GM20431 (cell line): ENCODE data around the gene TFB2M.
"Not testable (repeated sequence)": the region's sequence is repeated elsewhere in the genome, so short reads cannot be mapped to it uniquely, and the experiment has no call there.

ENCODE experiments used
- in situ Hi-C: fragments of 300-500 bp; cut with MseI, MboI; formaldehyde crosslinking; loops from one replicate; pipeline ENCODE4 v1.15.0; 2020; ENCODE audit warnings: low sequenced_read_pairs; ENCODE audit not compliant: unreplicated experiment

The TFB2M gene

DNA sequence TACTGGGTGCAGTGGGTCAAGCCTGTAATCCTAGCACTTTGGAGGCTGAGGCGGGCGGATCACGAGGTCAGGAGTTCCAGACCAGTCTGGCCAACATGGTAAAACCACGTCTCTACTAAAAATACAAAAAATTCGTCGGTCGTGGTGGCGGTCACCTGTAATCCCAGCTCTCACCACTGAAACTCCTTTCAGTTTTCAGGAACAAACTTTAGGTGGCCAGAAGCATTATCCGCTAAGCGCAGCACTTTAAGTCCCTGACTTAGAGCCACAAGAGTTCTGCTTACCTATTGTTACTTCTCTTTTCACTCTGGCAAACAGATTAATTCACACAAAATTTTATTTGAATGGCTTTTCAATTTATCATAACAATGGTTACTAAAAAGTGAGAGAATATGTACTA lies 5.2 kb downstream of the TFB2M start:
- in situ Hi-C loops, result not testable (repeated sequence)

DNA sequence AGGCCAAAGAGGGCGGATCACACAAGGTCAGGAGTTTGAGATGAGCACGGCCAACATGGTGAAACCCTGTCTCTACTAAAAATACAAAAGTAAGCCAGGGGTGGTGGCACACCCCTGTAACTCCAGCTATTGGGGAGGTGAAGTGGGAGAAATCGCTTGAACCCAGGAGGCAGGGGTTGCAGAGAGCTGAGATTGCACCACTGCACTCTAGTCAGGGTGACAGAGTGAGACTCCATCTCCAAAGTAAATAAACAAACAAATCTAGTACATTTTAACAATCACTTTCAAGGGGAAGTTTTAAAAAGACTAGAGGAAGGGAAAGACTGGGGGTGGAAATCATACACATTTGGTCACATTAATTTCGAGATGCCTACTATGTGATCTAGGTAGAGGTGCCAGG lies 6.8 kb downstream of the TFB2M start:
- in situ Hi-C loops, result no loop called here

- in situ Hi-C loops, result no loop called here
Measured at GRCh38 chr1:246558041-246558440, 8.0 kb downstream of the TFB2M start.

GRCh38 chr1:246554201-246554600 lies 11.9 kb downstream of the TFB2M start:
- in situ Hi-C loops, result no loop called here

DNA sequence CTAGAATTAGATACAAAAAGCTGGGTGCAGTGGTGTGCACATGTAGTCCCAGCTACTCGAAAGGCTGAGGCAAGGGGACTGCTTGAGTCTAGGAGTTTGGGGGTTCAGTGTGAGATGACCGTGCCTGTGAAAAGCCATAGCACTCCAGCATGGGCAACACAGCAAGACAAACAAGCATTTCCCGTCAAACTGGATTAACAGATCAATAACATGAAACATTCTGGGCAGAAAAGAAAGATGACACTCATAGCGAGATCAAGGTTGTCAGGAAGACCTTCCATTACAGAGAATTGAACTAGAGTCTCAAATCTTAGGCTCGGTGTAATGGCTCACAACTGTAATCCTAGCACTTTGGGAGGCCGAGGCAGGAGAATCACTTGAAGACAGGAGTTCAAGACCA lies 14.0 kb downstream of the TFB2M start:
- in situ Hi-C loops, result no loop called here

DNA sequence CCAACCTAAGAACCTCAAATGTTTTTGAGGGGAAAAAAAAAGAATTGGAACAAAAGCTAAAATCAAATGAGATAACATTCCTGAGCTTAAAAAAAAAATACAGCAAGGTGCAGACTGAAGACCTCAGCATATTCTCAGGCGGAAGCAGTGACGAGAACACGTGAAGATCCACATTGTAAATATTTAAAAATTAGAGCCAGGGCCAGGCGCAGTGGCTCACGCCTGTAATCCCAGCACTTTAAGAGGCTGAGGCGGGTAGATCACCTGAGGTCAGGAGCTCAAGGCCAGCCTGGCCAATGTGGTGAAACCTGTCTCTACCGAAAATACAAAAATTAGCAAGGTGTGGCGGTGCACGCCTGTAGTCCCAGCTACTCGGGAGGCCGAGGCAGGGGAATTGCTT lies 15.7 kb downstream of the TFB2M start:
- in situ Hi-C loops, result no loop called here

DNA sequence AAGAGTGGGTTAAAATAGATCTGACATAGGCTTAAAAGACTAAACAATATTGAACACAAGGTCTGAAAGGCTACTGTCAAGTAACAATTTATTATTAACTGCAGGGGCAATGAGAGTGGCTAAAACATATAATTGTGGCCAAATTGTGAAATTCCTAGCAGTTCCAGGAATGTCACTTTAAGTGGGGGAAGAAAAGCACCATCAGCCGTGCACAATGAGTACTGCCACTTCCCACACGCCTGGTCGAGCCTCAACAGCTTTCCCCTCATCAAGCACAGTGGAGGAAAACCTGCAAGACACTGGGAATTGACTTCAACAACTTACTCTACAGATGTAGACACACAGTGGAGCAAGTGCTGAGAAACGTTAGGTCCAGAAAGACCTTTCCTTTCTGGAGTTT lies 16.4 kb downstream of the TFB2M start:
- in situ Hi-C loops, result no loop called here

GRCh38 chr1:246544001-246544400 lies 22.1 kb downstream of the TFB2M start:
- in situ Hi-C loops, result no loop called here

GRCh38 chr1:246540738-246541491 lies 25.1 kb downstream of the TFB2M start:
- in situ Hi-C loops, result no loop called here

GRCh38 chr1:246537887-246538286 lies 28.2 kb downstream of the TFB2M start:
- in situ Hi-C loops, result no loop called here

- in situ Hi-C loops, result no loop called here
Measured at GRCh38 chr1:246537441-246537840, 28.6 kb downstream of the TFB2M start.

DNA sequence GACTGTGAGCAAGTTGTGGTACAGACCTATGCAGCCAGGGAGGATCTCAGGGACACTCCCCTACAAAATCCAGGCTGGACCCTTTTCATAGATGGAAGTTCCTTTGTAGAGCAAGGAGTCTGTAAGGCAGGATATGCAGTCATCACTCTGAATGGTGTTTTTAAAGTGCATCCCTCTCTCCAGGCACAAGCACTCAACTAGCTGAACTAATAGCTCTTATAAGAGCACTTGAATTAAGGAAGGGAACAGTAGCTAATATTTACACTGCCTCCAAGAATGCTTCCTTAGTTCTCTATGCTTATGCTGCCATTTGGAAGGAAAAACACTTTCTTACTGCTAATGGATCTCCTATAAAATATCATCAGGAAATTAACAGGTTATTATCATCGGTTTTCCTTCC lies 31.9 kb downstream of the TFB2M start:
- in situ Hi-C loops, result no loop called here

DNA sequence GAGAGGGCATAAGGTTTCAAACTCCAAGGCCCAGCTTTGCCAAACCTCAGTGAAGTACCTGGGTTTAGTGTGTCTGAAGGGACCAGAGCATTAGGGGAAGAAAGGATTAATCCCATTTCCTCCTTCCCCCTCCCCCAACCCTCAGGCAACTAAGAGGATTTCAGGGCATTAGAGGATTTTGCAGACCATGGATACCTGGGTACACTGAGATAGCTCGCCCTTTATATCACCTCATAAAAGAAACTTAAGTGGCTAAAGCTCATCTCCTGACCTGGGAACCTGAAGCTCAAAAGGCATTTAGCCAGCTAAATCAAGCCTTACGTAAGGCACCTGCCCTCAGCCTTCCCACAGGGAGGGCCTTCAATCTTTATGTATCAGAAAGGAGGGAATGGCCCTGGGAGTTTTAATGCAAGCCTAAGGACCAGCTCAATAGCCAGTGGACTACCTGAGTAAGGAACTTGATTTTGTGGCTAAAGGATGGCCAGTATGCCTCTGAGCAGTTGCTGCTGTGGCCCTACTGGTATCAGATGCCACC lies 32.6 kb downstream of the TFB2M start:
- in situ Hi-C loops, result no loop called here

DNA sequence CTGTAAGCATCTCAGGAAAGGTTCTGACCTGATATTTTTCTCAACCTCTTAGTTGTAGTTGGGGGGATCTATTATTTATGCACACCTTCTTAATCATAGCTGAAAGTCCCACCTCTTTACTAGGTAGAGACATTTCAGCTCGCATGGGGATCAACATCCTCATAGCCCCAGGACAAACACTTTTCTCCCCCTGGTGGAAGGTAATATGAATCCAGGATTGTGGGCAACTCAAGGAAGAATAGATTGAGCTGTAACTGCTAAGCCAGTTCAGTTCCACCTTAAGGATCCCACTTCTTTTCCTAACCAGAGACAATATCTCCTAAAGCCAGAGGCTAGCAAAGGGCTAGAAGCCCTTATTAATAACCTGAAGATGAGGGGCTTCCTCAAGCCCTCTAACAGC lies 33.5 kb downstream of the TFB2M start:
- in situ Hi-C loops, result no loop called here

DNA sequence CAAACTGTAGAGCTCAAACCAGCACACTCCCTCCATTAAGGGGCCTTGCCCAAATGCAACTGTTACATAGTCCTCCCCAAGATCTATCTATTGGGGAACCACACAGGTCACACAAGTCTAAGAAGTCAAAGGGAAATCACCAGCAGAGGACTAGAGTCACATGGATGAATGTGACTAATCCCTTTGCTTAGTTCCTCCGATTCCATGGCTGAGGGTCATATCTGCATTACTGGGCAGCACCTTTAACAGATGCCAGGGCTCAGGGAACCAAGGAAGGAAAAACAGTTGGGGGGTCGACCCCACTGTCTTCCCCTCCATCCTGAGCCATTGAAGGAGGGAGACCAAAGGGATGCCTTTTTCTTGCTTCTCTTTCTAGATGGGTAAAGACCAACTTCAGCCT lies 35.6 kb downstream of the TFB2M start:
- in situ Hi-C loops, result no loop called here

- in situ Hi-C loops, result no loop called here
Measured at GRCh38 chr1:246528933-246529731, 36.9 kb downstream of the TFB2M start.

DNA sequence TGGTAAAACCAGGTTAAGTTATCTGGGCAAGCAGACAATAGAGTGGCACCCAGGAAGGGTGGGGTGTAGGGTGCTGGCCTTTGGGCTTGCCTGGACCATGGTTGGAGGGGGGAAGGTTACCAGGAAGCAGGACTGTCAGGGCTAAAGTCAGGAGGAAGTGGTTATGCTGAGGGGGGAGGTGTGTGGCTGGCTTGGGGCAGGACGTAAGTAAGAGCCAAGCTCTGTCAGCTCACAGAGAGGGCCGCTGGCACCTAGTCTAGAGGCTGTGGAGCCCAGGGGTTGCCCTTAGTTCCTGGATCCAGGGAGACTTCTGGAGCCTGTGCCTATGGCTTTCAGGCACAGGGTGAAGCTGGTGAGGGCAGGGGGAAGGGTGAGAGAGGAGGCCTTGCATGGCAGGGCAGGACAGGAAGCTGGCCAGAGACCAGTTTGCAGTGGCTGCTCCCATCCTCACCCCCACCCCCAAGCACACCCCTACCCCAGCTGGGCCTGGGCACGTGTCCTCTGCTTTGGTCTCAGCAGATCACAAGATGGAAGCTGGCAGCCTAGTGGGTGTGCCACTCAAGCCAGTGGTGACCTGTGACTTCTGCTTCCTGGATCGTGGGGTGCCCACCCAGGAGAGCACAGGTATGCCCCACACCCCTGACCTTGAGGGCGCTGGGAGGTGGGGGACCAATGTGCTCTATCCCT lies 38.5 kb downstream of the TFB2M start:
- in situ Hi-C loops, result no loop called here

DNA sequence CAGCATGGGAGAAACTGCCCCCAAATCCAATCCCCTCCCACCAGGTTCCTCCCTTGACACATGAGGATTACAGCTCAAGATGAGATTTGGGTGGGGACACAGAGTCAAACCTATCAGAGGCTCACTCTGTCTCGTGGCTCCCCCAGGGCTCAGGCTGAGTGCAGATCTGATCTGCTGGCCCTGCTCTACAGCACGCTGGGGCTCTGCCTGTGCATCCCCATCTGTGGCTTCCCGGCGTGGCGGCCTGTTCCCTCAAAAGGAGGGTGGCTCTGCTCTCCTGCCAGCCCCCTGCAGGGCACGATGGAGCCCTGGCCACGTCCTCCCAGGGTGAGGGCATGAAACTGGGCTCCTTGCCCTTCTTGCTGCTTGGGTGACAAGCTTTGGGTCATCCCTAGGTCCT lies 39.1 kb downstream of the TFB2M start:
- in situ Hi-C loops, result no loop called here

GRCh38 chr1:246526380-246526779 lies 39.7 kb downstream of the TFB2M start:
- in situ Hi-C loops, result no loop called here

DNA sequence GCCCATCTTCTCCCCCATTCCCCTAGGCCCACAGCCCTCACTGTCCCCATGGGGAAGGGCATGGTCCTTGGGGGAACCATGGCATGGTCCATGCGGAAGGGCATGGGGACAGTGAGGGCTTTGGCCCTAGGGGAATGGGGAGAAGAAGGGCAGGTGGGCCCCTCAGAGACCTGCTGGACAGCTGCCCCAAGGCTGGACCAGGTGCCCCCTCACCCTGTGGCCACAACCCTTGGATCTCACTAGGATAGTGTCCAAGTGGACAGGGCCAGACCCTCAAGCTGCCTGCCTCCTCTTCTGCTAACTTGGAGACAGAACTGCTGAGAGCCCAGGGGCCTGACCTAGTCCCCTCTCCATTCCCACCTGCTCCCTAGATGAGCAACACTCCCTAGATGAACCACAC lies 46.5 kb downstream of the TFB2M start:
- in situ Hi-C loops, result no loop called here
